D721Med (cell line): ENCODE measurements around the gene THSD4.

Experiments used
- DNase-seq: peaks from one replicate; pipeline ENCODE4 v3.0.0; 2011; ENCODE audit warnings: low spot score; ENCODE audit not compliant: insufficient read length
- FAIRE-seq: peaks from 2 replicates; lab custom pipeline; 2011; peaks lifted over from hg19 to GRCh38; lab: Jason Lieb, UNC
- TF ChIP-seq, protein P1 (sequence below): IDR thresholded peaks from 2 replicates; pipeline ENCODE4 v1.5.1; 2012; ENCODE audit warnings: mild to moderate bottlenecking, control low read depth; ENCODE audit not compliant: insufficient read depth; ENCODE audit errors: missing control alignments

Gene THSD4

DNA sequence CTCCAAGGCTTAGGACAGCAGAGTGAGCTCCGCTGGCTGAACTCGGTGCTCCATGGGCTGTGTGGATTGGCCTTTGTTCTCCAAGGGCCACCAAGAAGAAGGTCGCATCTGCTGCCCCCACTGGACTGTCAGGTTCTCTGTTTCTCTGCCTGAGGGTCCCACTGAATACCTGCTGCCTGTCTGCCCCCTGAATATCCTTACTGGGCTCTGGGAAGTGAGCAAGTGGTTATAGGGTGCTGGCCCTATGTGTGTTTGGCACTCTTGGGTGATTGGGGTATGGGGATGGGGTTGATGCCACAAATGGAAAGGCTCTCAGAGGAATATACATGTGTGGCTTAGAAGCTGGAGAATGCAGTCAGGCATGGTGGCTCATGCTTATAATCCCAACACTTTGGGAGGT lies 82.3 kb downstream of the THSD4 start:
- FAIRE-seq (no peak), DNase-seq (no peak)
- TF ChIP-seq, protein P1, sequence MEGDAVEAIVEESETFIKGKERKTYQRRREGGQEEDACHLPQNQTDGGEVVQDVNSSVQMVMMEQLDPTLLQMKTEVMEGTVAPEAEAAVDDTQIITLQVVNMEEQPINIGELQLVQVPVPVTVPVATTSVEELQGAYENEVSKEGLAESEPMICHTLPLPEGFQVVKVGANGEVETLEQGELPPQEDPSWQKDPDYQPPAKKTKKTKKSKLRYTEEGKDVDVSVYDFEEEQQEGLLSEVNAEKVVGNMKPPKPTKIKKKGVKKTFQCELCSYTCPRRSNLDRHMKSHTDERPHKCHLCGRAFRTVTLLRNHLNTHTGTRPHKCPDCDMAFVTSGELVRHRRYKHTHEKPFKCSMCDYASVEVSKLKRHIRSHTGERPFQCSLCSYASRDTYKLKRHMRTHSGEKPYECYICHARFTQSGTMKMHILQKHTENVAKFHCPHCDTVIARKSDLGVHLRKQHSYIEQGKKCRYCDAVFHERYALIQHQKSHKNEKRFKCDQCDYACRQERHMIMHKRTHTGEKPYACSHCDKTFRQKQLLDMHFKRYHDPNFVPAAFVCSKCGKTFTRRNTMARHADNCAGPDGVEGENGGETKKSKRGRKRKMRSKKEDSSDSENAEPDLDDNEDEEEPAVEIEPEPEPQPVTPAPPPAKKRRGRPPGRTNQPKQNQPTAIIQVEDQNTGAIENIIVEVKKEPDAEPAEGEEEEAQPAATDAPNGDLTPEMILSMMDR: no peak

DNA sequence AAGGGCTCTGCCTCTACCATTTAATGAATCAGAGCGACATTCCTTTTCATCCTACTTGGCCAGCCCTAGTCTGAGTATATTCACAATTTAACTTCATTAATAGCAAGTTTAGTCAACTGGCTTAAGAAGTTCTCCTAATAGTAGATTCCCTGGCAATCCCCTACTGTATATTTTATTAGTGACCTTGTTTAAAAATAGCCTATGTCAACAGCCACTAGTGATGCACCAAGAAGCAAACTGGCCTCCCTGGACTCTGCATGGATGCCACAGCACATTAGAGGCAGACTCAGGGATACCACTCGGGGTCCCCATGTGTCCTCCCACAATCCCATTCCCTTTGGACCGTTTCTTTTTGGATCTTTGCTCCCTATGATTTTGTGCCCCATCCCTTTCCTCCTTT lies 83.6 kb downstream of the THSD4 start:
- DNase-seq (no peak), FAIRE-seq (no peak)
- TF ChIP-seq, protein P1: no peak

DNA sequence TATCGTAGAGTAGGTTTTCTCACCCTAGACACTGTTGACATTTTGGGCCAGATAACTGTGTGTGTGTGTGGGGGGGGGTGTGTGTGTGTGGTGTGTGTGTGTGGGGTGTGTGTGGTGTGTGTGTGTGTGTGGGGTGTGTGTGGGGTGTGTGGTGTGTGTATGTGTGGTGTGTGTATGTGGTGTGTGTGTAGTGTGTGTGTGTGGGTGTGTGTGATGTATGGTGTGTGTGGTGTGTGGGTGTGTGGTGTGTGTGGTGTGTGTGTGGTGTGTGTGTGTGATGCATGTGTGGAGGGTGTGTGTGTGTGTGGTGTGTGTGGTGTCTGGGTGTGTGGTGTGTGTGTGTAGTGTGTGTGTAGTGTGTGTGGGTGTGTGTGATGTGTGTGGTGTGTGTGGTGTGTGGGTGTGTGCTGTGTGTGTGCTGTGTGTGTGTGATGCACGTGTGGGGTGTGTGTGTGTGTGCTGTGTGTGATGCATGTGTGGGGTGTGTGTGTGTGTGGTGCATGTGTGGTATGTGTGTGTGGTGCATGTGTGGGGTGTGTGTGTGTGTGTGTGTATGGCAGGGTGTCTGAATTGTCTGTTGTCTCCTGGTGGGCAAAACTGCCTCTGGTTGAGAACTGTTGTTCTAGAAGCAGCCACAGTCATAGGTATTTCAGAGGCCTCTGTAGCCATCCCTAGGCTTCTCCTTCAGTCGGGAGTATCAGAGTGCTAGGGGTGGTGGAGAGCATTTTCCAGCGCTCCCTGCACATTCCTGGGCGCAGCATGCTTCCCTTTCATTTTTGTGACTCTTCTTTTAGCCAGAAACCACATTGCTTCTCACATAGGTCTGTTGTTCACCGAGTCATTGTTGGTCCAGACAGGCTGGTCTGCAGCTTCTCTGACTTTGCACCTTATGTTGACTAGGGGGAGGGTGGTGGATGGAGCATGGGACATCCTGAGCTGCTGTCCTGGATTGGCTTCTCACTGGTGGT lies 84.4 kb downstream of the THSD4 start:
- TF ChIP-seq, protein P1: no peak
- DNase-seq (no peak), FAIRE-seq (no peak)

DNA sequence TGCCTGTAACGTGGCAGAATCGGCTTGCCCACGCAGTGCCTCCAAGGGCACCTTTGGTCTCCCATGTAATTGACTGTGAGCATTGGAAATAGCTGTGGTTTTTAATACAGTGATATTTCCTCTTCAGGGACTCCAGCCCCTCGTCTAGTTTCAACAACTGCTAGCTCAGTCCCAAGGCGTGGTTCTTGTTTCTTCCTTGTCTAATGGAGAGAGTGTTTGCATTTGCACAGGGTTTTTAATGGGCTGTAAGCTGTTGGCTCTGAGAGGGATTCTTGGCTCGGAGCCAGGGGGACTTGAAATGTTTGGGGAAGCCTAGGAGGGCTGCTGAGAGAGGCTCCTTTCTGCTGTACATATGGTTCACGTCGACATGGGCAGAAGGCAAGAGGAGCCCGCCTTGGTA lies 86.2 kb downstream of the THSD4 start:
- FAIRE-seq (no peak), DNase-seq (no peak)
- TF ChIP-seq, protein P1: no peak

DNA sequence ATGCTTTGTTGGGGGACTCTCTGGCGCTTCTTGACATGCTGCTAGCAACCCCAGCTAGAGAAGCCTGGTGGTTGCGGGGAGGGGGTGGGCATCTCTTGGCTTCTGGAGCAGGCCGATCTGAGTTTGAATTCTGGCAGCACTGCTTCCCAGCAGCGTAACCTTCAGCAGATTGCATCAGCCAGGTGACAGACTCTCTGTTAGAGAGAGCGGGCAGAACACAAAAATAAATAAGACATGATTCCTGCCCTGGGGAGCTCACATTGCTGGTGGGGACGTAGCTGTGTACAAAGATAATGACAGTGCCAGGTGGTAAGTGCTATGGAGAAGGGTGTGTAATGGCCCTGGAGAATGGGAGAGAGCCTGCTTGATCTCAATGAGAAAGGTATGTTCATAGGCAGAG lies 87.4 kb downstream of the THSD4 start:
- FAIRE-seq (no peak), DNase-seq (no peak)
- TF ChIP-seq, protein P1: no peak

DNA sequence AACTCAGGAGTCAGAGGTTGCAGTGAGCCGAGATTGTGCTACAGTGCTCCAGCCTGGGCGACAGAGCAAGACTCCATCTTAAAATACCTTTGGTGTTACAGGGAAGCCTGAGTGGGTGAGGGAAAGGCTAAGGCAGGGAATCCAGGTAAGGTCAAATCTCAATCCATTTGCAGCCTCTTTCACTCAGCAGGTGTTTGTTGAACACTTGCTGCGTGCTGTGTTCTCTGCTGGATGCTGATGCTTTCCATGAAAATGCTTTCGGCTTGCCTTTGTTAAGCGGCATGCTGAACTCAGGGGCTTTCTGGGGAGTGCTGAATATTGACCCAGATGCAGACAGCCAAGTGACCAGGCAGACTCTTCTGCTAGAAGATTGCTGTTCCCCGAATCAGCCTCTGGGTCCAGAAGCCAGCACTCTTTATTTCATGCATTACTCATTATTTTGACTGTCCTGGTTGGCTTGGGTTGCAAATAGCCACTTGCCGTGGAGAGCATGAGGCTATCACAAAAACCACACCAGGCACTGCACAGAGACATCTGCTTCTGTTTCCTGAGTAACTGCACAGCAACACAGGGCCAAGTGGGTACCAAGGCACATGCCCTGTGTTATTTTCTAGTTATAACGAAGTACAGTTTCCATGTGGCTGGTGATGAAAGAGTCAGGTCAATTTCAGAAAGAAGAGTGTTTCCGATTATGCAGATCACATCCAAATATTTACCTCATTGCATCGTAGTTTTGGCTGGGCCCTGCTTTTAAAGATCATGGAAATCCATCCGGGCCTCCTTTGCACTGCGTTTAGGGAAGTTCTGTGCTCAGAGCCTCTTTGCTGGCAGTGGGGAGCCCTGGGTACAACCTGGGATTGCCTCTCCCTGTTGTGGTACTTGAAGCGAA lies 88.6 kb downstream of the THSD4 start:
- FAIRE-seq: no peak
- DNase-seq: no peak
- TF ChIP-seq, protein P1: no peak
